GM21619 (cell line): ENCODE measurements around the gene ZNRF3.
"Not testable (repeated sequence)": the region's sequence is repeated elsewhere in the genome, so short reads cannot be mapped to it uniquely, and the experiment has no call there.

ENCODE experiments used
- ATAC-seq: cut with Tn5 transposase; IDR thresholded peaks from one replicate; pipeline ENCODE4 v1.9.1; 2021; ENCODE audit not compliant: unreplicated experiment

The ZNRF3 gene

DNA sequence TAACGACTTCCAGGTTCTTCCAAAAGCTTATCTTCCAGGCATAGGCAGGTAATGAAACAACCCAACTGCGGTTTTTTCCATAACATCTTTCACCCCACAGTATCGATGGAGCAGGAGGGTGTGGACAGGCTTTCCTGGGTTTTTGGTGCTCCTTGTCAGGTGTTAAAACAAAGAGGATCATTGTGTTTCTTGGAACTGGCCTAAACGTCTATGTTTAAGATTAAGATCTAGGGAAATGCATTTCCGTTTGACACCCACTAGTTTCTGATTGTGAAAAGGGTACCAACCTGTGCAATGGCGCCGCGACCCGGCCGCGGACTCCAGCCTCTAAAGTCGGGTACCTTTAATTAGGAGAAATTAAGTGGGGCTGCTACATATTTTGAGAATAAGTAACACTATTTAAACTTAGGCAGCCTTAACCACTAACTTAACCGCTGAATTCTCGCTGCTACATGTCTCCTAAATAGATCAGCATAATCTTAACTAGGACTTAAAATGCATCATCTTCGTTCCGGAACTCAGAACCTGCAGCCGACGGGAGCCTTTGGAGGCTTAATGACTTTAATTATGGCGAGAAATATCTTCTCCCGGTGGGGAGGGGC is 146.7 kb downstream of the ZNRF3 start:
- ATAC-seq, result no peak

DNA sequence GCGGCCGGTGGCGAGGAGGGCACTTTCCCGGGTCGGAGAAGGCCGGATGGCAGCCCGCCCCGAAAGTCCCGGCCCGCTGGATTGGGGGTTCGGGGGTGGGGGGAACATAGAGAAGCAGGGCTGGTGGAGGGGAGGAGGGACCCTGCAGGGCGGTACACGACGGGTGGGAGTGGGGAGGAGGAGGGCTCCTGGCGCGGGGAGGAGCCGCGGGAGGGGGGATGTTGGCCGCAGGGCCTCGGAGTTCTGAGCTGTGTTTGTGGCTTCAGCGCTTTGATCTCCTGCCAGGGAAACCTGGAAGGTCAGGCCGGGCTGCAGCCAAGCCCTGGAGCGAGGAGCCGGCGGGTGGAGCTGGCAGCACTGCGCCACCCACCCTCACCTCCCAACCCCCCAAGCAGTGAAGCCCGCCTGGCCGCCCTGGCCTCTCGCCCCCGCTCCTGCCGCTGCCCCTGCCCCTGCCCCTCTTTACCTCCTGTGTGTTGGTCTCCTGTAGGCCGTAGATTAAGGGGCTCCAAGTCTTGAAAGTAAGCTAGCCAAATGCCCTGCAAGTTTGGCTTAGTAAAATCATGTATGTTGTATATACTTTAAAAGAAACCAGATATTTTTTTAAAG is 147.3 kb downstream of the ZNRF3 start:
- ATAC-seq, result no peak

DNA sequence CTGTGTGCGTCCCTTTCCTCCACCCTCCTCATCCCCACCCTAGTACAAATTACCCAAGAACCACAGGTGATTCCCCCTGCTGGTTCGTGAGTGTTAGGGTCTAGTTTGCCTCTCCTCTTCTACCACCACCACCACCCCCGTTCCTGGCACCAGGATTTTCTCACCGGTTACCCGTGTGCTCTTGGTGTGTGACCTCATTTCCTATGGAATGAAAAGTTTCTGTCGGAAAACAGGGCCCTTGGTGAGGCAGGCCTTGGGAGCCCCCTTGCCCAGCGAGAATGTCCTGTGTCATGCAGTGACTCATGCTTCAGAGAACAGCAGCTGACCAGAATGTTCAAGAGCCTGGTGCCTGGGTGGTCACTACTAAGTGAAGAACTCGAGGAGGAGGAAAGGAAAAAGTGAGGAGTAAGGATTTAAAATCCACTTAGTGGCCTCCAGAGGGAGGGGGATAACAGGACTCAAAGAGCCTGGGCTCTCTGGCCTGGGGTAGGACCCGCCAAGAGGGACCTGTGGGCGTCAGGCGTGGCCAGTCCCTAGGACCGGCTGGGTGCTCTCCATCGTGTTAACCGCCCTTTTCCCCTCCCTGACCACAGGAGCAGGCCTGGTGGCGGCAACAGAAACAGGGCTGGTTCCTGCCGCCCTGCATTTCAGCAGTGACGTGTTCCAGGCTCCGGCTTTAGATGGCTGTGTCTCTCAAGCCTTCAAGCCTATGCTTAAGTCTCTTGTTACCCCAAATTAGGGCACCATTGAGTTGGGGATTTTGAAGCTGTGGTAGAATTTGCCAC is 148.0 kb downstream of the ZNRF3 start:
- ATAC-seq, result no peak

DNA sequence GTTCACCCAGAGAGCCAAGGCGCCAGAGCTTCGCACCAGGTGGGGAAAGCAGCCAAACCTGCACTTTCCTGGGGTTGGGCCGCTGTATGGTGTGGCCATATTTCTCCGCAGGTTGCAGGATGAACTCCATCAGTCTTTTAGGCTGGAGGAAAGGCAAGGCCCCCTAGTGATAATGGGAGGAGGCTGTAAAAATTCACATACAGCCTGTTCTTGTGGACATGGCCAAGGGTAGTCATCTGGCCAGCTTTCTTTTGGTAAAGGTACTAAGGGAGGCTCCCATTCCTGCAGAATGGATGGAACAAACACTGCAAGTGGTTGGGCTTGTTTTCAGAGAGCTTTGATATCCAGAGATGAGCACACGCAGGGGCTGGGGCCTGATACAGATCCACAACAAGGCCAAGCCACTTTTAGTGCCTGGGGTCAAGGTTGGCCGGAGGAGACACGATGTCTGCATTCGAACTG is 148.7 kb downstream of the ZNRF3 start:
- no peak for ATAC-seq

DNA sequence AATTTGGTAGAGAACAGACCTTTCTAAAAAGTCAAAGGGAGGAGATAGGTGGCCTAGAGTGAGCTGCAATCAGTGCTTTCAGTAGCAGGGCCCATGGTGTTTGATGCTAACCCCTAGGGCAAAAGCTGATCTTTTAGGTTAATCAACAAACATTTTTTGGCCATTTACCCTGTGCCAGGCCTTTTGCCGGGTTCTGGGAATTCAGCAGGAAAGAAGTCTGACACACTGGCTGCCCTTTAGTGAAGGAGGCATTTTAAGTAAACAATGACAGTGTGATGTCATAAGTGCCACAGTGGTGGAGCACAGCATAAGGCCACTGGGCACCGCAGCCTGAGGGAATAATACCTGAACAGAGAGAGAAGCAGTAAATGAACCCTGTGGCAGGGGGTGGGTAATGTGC is 149.2 kb downstream of the ZNRF3 start:
- ATAC-seq, result no peak

DNA sequence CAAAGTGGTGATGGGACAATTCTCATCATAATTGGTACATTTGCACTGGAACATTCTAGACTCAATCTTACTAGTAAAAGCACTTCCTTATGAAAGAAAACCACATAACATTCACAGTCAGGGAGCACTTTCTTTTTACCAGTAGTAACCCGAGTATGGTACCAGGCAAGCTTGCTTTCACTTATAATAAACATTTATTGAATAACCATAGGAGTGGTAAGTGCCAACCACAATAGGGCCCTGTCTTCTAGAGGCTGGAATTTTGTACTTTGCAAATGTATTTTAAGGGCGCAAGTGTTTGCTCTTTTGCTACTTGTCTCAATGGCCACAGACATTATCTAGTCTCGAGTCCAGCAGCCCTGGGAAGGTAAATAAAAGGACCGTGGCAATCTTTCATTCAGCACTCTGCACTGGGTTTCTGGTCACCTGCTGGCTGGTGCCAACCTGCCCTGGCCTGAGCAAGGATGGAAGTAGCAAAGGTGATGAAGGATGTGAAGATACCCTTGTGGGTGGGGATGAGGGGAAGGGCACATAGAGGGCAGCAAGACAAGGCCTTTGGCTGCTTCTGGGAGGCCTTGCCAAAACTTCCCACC is 154.1 kb downstream of the ZNRF3 start:
- ATAC-seq, result no peak

DNA sequence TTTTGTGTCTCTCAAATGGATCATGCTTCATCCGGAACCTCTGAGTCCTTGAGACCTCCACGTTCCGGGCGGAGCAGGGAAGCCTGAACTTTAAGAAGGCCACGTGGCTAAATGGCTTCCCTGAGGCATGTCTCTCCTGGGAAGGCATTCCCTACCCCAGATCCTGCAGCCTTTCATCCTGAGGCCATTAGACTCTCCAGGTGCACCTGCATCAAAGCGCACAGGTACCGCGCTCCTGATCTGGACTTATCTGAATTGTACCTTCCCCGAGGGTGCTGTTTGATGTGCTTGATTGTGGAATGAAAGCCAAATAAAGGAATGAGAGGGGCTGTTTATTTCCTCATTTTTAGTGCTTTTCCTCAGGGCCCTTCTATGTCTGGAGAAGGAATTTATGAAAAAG is 155.8 kb downstream of the ZNRF3 start:
- no peak for ATAC-seq

DNA sequence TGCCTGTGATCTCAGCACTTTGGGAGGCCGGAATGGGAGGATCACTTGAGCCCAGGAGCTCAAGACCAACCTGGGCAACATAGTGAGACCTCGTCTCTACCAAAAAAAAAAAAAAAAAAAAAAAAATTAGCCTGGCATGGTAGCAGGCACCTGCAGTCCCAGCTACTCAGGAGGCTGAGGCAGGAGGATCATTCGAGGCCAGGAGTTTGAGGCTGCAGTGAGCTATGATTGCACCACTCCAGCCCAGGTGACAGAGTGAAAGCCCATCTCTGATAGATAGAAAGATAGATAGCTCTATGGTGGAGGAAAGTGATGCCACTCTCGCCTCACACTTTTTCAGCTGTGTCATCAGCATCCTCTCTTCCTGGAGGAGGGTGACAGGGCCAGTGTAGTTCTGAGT is 156.3 kb downstream of the ZNRF3 start:
- ATAC-seq, result not testable (repeated sequence)

DNA sequence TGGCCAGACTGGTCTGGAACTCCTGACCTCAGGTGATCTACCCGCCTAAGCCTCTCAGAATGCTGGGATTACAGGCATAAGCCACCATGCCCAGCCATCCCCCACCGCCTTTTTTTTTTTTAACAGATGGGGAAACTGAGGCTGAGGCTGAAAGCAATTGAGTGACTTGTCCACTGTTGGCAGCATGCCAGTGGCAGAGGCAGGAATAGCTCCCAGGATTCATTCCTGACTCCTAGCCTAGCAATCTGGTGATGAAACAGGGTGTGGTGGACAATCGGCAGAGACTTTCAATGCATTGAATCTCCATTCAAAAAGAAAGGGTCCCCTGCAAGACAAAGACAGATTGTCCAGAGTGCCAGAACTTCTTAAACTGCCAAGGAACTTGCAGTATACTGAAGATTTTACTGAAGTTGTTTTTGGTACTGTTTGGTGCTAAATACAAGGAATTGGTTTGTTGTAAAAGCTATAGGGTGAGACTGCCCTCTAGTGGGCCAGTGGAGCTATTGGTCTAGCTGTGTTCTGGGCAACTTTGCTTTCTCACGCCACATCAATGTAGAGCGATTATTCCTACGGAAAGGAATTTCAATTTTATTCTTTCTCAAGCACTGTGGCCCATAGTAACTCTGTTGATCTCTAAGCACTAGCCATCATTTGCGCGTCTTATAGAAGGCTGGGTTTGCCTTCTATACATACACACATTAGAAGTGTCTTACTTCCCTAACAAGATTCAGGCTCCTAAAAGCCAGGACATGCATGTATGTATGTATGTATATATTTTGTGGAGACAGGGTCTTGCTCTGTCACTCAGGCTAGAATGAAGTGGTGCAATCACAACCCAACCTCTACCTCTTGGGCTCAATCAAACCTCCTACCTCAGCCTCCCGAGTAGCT is 157.3 kb downstream of the ZNRF3 start:
- no peak for ATAC-seq

DNA sequence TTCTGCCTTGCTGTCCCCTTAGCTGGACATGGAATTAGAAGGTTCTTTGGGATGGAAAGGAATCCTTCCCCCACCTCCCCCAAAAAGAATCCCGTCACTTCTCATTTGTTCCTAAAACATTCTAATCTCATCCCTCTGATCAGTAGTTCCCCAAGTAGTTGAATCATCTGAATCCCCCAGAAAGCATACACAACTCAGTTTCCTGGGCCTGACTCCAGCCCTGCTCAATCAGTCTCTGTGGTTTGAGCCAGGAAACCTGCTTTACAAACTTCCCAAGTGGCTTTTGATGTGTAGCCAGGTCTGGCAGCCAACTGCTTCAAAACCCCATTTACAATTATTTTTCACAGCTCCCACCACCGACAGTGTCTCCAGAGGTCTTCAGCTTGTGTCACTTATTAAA is 158.0 kb downstream of the ZNRF3 start:
- ATAC-seq, result no peak

DNA sequence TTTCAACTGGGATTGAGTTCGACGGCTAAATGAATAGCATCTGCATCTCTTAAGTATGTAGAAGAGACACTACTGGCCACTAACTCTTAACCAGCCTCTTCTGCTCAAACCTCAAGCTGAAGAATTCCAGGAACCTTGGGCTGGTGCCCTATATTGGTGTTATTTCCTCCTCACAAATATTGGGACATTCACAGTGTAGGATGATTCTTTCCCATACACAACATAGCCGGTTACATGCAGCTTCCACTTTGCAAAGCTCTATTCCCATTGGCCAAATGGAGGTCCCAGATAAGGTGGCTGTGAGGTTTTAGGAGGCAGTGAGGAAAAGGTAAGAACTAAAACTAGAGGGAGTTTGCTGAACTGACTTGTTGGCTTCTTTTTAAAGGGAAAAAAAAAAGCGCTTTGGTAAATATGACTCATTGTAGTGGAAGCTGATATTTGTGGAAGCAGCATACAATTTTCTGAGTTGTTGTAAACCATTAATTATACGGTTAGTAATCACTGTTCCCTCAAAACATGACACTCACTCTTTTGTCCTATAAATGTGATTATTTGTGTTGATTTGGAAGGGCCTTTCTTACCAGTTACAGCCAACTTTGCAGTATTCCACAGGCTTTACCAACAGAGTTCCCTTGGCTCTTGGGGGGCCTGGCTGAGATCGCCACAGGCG is 160.7 kb downstream of the ZNRF3 start:
- ATAC-seq, result no peak

DNA sequence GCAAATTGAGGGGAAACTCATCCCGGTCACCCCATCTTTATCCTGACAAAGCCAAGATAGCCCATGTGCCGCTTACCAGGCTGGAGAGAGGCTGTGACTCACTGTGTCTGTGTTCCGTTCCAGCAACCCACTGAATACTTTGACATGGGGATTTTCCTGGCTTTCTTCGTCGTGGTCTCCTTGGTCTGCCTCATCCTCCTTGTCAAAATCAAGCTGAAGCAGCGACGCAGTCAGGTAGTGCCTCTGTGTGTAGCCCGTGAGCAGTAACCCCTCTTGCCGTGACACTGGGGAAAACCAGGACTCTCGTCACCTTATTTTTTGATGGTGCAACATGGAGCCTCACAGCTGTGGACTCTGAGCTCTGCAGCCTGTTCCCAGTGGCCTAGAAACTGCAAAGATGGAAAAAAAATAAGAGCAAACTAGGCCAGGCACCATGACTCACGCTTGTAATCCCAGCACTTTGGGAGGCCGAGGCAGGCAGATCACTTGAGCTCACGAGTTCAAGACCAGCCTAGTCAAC is 161.3 kb downstream of the ZNRF3 start:
- ATAC-seq, result no peak

DNA sequence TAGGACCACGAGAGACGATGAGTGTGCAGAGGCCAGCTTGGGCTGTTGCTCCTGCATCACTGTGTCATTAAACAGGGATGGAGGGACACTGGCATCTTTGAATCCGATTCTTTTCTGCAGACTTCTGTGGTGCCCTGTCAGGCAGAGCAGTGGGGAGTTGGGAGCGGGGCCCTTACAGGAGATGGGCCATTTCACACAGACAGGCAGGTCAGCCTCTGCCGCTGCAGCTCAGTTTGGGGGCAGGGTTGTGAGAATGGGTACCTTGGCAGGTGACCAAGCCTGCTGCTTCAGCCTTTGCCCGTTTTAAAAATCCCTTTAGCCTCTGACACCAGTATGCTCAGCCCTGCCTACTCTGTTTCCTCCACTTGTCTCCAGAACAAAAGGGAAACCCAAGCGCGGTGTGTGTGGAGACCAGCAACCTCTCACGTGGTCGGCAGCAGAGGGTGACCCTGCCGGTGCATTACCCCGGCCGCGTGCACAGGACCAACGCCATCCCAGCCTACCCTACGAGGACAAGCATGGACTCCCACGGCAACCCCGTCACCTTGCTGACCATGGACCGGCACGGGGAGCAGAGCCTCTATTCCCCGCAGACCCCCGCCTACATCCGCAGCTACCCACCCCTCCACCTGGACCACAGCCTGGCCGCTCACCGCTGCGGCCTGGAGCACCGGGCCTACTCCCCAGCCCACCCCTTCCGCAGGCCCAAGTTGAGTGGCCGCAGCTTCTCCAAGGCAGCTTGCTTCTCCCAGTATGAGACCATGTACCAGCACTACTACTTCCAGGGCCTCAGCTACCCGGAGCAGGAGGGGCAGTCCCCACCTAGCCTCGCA is 165.7 kb downstream of the ZNRF3 start:
- ATAC-seq, result no peak

DNA sequence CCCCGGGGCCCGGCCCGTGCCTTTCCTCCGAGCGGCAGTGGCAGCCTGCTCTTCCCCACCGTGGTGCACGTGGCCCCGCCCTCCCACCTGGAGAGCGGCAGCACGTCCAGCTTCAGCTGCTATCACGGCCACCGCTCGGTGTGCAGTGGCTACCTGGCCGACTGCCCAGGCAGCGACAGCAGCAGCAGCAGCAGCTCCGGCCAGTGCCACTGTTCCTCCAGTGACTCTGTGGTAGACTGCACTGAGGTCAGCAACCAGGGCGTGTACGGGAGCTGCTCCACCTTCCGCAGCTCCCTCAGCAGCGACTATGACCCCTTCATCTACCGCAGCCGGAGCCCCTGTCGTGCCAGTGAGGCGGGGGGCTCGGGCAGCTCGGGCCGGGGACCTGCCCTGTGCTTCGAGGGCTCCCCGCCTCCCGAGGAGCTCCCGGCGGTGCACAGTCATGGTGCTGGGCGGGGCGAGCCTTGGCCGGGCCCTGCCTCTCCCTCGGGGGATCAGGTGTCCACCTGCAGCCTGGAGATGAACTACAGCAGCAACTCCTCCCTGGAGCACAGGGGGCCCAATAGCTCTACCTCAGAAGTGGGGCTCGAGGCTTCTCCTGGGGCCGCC is 166.4 kb downstream of the ZNRF3 start:
- no peak for ATAC-seq

DNA sequence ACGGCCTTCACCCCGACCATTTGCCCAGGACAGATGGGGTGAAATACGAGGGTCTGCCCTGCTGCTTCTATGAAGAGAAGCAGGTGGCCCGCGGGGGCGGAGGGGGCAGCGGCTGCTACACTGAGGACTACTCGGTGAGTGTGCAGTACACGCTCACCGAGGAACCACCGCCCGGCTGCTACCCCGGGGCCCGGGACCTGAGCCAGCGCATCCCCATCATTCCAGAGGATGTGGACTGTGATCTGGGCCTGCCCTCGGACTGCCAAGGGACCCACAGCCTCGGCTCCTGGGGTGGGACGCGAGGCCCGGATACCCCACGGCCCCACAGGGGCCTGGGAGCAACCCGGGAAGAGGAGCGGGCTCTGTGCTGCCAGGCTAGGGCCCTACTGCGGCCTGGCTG is 167.1 kb downstream of the ZNRF3 start:
- ATAC-seq, result no peak

DNA sequence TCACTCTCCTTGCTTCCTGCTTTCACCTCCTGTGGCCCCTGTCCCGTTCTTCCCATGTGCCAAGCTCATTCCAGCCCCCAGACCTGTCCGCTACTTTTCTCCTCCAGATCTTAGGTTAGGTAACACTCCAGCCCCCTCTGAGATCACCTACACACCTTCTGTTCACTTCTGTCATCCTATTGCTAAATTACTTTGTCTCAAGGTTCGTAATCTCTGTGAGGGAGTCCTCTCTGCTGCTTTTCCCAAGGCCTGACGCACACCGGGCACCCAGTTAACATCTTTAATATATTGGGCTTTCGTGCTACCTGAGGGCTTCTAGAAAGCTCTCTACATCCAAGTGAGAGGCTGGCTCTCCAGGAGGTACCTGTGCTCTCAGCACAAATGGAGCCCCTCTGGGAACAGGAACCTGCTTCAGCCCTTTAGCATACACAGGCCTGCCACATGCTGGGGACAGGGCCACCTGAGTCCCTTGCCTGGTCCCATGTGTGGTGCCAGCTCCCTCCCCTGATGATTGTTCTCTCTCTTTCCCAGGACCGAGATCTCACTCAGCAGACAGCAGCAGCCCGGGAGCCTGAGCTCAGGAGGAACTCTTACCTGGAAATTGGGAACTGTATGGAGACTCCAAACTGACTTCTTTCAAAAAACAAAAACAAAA is 169.8 kb downstream of the ZNRF3 start:
- no peak for ATAC-seq

DNA sequence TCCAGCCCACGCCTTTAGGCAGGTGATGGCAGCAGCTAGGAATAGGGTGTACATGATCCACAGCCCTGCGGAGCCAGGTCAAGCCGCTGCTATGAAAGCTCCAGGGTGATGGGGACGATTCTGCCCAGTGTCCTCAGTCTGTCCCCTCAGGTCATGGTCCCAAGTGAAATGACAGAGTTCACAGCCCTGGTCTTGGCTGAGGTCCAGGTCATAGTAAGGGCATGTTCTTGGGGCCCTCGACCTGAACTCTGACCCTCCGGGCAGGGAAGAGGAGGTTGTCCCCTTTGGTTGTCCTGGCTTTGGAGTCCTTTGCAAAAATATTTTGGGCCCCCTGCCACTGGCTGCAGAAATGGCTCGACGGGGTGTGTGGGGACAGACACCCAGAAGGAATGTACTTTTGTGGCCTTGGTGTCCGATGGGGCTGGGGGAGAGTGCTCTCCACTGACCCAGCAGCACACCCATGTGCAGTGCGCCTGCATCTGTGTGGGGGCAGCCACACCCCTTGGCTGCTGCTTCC is 170.9 kb downstream of the ZNRF3 start:
- no peak for ATAC-seq

DNA sequence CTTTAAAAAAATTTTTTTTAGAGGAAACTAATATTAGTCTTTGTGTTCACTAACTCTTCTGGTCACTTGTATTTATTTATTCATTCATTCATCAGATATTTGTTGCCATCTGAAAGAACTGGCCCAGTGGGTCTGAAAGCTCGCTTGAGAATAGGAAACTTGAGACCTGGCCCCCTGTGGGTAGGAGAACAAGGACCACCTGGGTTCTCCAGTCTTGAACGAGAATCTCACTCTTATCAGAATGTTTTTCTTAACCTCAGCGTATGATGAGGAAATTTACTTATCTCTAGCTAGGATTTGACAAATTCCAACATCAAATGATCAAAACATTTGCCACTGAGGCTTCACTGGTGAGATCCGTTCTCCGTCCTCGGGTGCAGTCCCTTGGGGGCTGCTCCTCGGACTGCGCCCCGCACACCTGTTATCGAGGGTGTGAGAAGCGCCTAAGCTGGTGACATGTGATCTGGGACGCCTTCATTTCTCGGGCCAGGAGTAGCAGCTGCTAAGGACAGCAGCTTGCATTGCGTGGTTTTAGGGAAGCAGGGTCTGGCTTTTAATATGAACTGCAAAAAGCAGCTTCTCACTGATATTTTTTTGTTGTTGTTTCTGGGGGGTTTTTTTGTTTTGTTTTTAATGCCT is 171.9 kb downstream of the ZNRF3 start:
- ATAC-seq, result no peak
